ENCODE data around the gene SUPT3H.

- TF ChIP-seq CTCF (IDR thresholded peaks at IDR 0.05) = no peak
- no peak for TF ChIP-seq POLR2A (IDR thresholded peaks at IDR 0.05)
Observed at GRCh38 chr6:45222380-45222779, 155.4 kb downstream of the SUPT3H start.
